CD4-positive, alpha-beta T cell (primary cell): Measurements from ENCODE around the gene MYMK. TPM values are rescaled to one million over a fixed set of nuclear protein-coding genes. Genes with fewer than 3 reads are reported as not detected.

Experiments
- ATAC-seq: fragments of 200-7000 bp; cut with Tn5 transposase; one replicate; pipeline ENCODE4 v1.10.0; 2022; ENCODE audit warnings: mild to moderate bottlenecking; ENCODE audit not compliant: poor library complexity
- CTCF ChIA-PET: fragments of 350-600 bp; sonication (Branson Sonifier 250); formaldehyde crosslinking; loops from one replicate; lab custom pipeline; 2021; ENCODE audit warnings: antibody characterized with exemption, inconsistent platforms; lab: Charles Lee
- POLR2A ChIA-PET: fragments of 350-600 bp; sonication (Branson Sonifier 250); formaldehyde crosslinking; loops from one replicate; lab custom pipeline; 2021; ENCODE audit warnings: antibody characterized with exemption, inconsistent platforms; lab: Charles Lee
- DNase-seq, 14 experiments: peaks; one replicate each; pipeline ENCODE4 v3.0.0-alpha.2; 2013 to 2020; ENCODE audit warnings: mixed read lengths in 2 of 14
- H3K27ac ChIP-seq, 2 donors: one replicate each; pipeline versions ENCODE4 v1.5.1 to v1.7.0; 2013; ENCODE audit warnings: low read length in 2 of 2, low read depth in 1 of 2, mild to moderate bottlenecking in 1 of 2
- H3K27me3 ChIP-seq, 2 experiments: 1 replicate in 1 of 2; 2 replicates in 1 of 2; pipeline versions ENCODE4 v1.6.1 to v1.7.0; 2013; ENCODE audit warnings: low read length in 2 of 2, control low read depth in 1 of 2, mild to moderate bottlenecking in 1 of 2, moderate library complexity in 1 of 2; ENCODE audit not compliant: insufficient read depth in 2 of 2, control insufficient read depth in 1 of 2
- H3K36me3 ChIP-seq: one replicate; pipeline ENCODE4 v1.6.1; 2013; ENCODE audit warnings: low read length, control low read depth; ENCODE audit not compliant: insufficient read depth
- H3K4me1 ChIP-seq: one replicate; pipeline ENCODE4 v1.6.1; 2013; ENCODE audit warnings: low read length, control low read depth; ENCODE audit not compliant: insufficient read depth
- H3K4me3 ChIP-seq: one replicate; pipeline ENCODE4 v1.5.1; 2013; ENCODE audit warnings: mild to moderate bottlenecking, low read length, moderate library complexity
- H3K9me3 ChIP-seq, 2 experiments: 1 replicate in 1 of 2; 2 replicates in 1 of 2; pipeline versions ENCODE4 v1.6.1 to v1.7.0; 2013; ENCODE audit warnings: low read length in 2 of 2, mild to moderate bottlenecking in 2 of 2, control low read depth in 1 of 2, moderate library complexity in 1 of 2; ENCODE audit not compliant: control insufficient read depth in 1 of 2, insufficient read depth in 1 of 2
- H3K27ac Mint-ChIP-seq: one replicate; pipeline ENCODE4 v1.8.0; 2020; ENCODE audit warnings: mixed read lengths
- H3K27me3 Mint-ChIP-seq: one replicate; pipeline ENCODE4 v1.8.0; 2021; ENCODE audit warnings: mixed read lengths
- H3K36me3 Mint-ChIP-seq: one replicate; pipeline ENCODE4 v1.8.0; 2021; ENCODE audit warnings: low read depth, mixed read lengths
- H3K4me1 Mint-ChIP-seq: one replicate; pipeline ENCODE4 v1.8.0; 2021; ENCODE audit warnings: low read depth, mixed read lengths
- H3K4me3 Mint-ChIP-seq: one replicate; pipeline ENCODE4 v1.8.0; 2020; ENCODE audit warnings: mild to moderate bottlenecking, mixed read lengths
- H3K9me3 Mint-ChIP-seq: one replicate; pipeline ENCODE4 v1.8.0; 2020; ENCODE audit warnings: mixed read lengths
- intact Hi-C, 2 experiments: fragments of 100-400 bp; cut with DNase I in 1 of 2; cut with micrococcal nuclease in 1 of 2; formaldehyde crosslinking; loops; one replicate each; pipeline versions ENCODE4 v1.15.1 to v1.9.0; 2023 to 2025; cut with DNase I, micrococcal nuclease
- total RNA-seq, 174 experiments: library from RNA in 2 of 174; stranded (reverse) in 2 of 174; gene quantifications; one replicate each; pipeline ENCODE4 v1.2.3 and lab custom pipeline; 2021 to 2026
- TF ChIP-seq, protein P1 (sequence below): fragments of 200-600 bp; IDR thresholded peaks from one replicate; pipeline ENCODE4 v1.8.0; 2022; ENCODE audit warnings: antibody characterized with exemption, mild to moderate bottlenecking

The MYMK gene
- total RNA-seq, 2 experiments from 2014 or later = not detected

DNA sequence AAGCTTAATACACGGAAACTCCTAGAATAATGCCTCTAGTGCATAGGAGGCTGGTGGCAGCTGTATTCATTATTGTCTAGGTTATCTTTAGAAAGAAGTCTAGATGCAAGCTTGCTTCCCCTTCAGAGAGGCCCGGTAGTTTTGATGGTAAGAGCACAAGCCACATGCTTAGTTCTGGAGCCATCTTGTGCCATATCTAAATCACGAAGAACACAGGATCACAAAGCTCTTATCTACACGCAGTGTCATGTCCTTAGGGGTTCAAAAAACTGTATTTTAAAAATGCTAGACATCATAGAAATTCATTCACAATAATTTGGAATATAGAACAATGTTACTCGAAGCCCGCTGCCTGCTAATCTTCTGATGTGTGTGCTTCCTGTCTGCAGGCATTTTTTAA, 58.8 kb downstream of the MYMK start:
- CTCF ChIA-PET = no interaction called here
- no peak overlapping the region for H3K27ac ChIP-seq
- H3K4me3 ChIP-seq = no peak overlapping the region
- H3K4me1 ChIP-seq = no peaks in the 10 kb centered on the region
- Mint-ChIP-seq H3K27me3 (no peaks in the 10 kb centered on the region), H3K9me3 (no peaks in the 10 kb centered on the region), H3K27ac (no peak overlapping the region), H3K4me1 (peaks cover 7% of the 10 kb centered on the region), H3K36me3 (no peaks in the 10 kb centered on the region), H3K4me3 (no peak overlapping the region)
- POLR2A ChIA-PET = no interaction called here
- no peak for ATAC-seq
- H3K36me3 ChIP-seq = no peaks in the 10 kb centered on the region
- no peaks in the 10 kb centered on the region for H3K27me3 ChIP-seq
- no peak for DNase-seq
- TF ChIP-seq, protein P1, sequence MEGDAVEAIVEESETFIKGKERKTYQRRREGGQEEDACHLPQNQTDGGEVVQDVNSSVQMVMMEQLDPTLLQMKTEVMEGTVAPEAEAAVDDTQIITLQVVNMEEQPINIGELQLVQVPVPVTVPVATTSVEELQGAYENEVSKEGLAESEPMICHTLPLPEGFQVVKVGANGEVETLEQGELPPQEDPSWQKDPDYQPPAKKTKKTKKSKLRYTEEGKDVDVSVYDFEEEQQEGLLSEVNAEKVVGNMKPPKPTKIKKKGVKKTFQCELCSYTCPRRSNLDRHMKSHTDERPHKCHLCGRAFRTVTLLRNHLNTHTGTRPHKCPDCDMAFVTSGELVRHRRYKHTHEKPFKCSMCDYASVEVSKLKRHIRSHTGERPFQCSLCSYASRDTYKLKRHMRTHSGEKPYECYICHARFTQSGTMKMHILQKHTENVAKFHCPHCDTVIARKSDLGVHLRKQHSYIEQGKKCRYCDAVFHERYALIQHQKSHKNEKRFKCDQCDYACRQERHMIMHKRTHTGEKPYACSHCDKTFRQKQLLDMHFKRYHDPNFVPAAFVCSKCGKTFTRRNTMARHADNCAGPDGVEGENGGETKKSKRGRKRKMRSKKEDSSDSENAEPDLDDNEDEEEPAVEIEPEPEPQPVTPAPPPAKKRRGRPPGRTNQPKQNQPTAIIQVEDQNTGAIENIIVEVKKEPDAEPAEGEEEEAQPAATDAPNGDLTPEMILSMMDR = no peak
- intact Hi-C loops = loop anchor here in 1 of 2 experiments (10.0 kb wide), 1 partner anchor 559 kb away; the partner anchor contains the start of gene BRD3OS
- H3K9me3 ChIP-seq = no peaks in the 10 kb centered on the region

DNA sequence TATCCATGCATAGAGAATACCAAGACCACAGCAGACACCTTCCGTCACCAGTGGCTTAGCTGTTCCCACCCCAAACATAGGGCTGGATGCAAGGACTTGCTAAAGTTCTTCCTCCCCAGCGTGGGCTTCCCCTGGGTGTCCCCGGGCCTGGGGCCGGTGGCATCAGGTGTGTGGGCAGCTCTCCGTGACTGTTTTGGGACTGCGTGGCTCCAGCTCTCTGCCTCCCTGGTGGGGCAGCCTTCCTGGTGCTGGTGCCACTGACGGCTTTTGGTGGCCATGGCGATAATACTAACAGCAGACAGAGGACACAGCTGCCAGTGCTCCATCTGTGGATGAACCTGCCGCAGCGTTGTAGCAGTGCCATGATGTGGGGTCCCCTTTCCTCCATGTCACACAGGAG, 60.1 kb downstream of the MYMK start:
- intact Hi-C loops = loop anchor here in 1 of 2 experiments (5.0 to 10.0 kb wide), 2 partner anchors 87 to 560 kb away; partner anchors contain the start of genes BRD3OS, STKLD1 and SURF4
- ATAC-seq = no peak
- H3K36me3 ChIP-seq = no peaks in the 10 kb centered on the region
- DNase-seq = no peak
- CTCF ChIA-PET = no interaction called here
- no peaks in the 10 kb centered on the region for H3K9me3 ChIP-seq
- POLR2A ChIA-PET = no interaction called here
- H3K27ac ChIP-seq = no peak overlapping the region
- no peak overlapping the region for H3K4me3 ChIP-seq
- Mint-ChIP-seq H3K27me3 (no peaks in the 10 kb centered on the region), H3K36me3 (peaks cover 3% of the 10 kb centered on the region), H3K4me3 (no peak overlapping the region), H3K27ac (no peak overlapping the region), H3K4me1 (peaks cover 17% of the 10 kb centered on the region), H3K9me3 (no peaks in the 10 kb centered on the region)
- TF ChIP-seq, protein P1 = no peak
- H3K4me1 ChIP-seq = peaks cover 7% of the 10 kb centered on the region
- no peaks in the 10 kb centered on the region for H3K27me3 ChIP-seq

Other genes with a start within 250 kb of the MYMK start
- under 1 TPM; 0.19 to 0.31 TPM for gene ABO, start 249.8 kb downstream of the MYMK start, total RNA-seq
- 10 to 100 TPM; 15.1 to 15.9 TPM for gene SURF6, start 188.8 kb downstream of the MYMK start, total RNA-seq
- gene MED22, start 176.8 kb downstream of the MYMK start, total RNA-seq = 10 to 100 TPM; 15.7 to 18.0 TPM
- 1,000 to 10,000 TPM; 2,613 to 2,686 TPM for gene RPL7A, start 176.7 kb downstream of the MYMK start, total RNA-seq
- 10 to 100 TPM; 42.5 to 45.9 TPM for gene SURF1, start 168.5 kb downstream of the MYMK start, total RNA-seq
- 10 to 100 TPM; 12.7 TPM for gene SURF2, start 168.4 kb downstream of the MYMK start, total RNA-seq
- gene SURF4, start 148.9 kb downstream of the MYMK start, total RNA-seq = 10 to 100 TPM; 90.7 to 94.6 TPM
- gene STKLD1, start 148.6 kb downstream of the MYMK start, total RNA-seq = 1 to 10 TPM in 1 of 2 experiments, under 1 TPM in 1; 0.59 to 1.0 TPM
- gene REXO4, start 106.9 kb downstream of the MYMK start, total RNA-seq = 10 to 100 TPM; 17.3 to 18.5 TPM
- 1 to 10 TPM; 2.2 to 2.6 TPM for gene ADAMTS13, start 102.6 kb downstream of the MYMK start, total RNA-seq
- gene CACFD1, start 65.0 kb downstream of the MYMK start, total RNA-seq = 1 to 10 TPM; 3.7 to 3.8 TPM
- 1 to 10 TPM; 1.8 to 3.2 TPM for gene SLC2A6, start 45.9 kb downstream of the MYMK start, total RNA-seq
- 1 to 10 TPM; 1.2 to 1.3 TPM for gene ADAMTSL2, start 9.7 kb upstream of the MYMK start, total RNA-seq
- gene FAM163B, start 84.4 kb upstream of the MYMK start, total RNA-seq = not detected
- gene DBH, start 111.4 kb upstream of the MYMK start, total RNA-seq = 1 to 10 TPM; 1.7 to 1.8 TPM
- gene SARDH, start 213.4 kb upstream of the MYMK start, total RNA-seq = 10 to 100 TPM; 17.7 to 18.5 TPM